GM19351 (cell line): ENCODE measurements around the gene NLN.
A peak's percentile ranks its signal among the peaks of the same experiment; 100 is the strongest.
"Not testable (repeated sequence)": the region's sequence is repeated elsewhere in the genome, so short reads cannot be mapped to it uniquely, and the experiment has no call there.

ENCODE experiments used
- ATAC-seq: cut with Tn5 transposase; IDR thresholded peaks from one replicate; pipeline ENCODE4 v1.9.1; 2021; ENCODE audit warnings: mild to moderate bottlenecking, moderate library complexity; ENCODE audit not compliant: unreplicated experiment

NLN gene

DNA sequence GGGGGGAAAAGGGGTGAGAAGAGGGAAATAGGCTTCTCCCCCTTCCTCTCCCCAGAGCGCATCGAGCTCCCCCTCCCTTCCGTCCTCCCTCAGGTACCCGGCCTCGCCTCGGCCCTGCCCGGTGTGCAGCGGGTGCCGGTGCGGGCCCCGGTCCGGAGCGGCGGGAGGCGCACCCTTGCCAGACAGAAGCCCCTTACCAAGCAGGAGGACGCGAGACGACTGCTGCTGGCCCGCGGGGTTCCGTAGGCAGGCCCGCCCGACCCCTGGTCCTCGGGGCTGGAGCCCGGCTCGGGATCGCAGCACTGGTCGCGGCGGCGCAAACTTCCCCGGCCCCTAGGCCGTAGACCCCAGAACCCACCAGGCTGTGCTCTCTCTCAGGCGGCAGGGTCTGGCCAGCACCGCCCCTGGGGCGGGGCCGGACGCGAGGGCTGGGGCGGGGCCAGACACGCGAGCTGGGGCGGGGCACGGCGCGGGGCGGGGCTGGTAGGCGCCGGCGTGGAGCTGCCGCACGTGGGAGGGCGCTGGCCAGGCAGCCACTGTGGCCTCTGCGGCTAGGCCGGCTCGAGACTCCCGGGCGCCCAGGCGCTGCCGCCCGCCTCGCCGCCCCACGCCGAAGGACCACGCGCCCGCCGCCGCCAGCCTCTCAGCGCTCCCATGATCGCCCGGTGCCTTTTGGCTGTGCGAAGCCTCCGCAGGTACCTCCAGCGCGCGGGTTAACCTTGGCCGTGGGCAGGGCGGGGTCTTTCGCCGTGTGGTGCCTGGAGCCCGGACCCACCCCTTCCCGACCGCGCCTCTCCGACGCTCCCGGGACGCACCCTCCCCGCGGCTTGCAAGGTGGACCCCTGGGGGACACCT lies at the start of gene NLN, which contains the start of gene SGTB:
NLN (plus strand) TSS at position 486 of the 855 bp plus-strand sequence; CDS start at position 655, 169 bp downstream.
SGTB (minus strand) TSS at position 390 of the 855 bp plus-strand sequence. CDS start 1,302 bp downstream, outside the sequence.
- ATAC-seq: peak; percentile 83

- no peak for ATAC-seq
Observed at GRCh38 chr5:65672796-65673195, 49.2 kb upstream of the NLN start.

- ATAC-seq: no peak
Observed at GRCh38 chr5:65674749-65675148, 47.3 kb upstream of the NLN start.

GRCh38 chr5:65676056-65676455 lies 45.9 kb upstream of the NLN start:
- not testable (repeated sequence) for ATAC-seq

DNA sequence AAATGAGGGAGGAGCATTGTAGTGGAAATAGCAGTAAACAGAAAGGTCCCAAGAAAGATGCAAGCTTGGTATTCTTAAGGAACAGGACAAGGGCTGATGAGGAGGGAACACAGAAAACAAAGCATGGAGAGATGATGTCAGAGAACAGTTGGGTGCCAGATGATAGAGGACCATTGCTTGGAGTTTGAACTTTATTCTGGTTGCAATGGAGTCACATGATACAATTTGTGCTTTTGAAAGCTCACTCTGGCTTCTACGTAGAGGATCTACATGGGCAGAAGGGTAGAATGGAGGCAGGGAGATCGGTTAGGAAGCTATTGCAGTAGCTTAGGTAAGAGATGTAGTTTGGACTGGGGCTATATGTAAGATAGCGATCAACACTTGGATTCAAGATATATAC lies 39.9 kb upstream of the NLN start:
- ATAC-seq: no peak

- ATAC-seq: no peak
Observed at GRCh38 chr5:65693121-65693520, 28.9 kb upstream of the NLN start.

GRCh38 chr5:65695162-65695755 lies 26.7 kb upstream of the NLN start:
- no peak for ATAC-seq

DNA sequence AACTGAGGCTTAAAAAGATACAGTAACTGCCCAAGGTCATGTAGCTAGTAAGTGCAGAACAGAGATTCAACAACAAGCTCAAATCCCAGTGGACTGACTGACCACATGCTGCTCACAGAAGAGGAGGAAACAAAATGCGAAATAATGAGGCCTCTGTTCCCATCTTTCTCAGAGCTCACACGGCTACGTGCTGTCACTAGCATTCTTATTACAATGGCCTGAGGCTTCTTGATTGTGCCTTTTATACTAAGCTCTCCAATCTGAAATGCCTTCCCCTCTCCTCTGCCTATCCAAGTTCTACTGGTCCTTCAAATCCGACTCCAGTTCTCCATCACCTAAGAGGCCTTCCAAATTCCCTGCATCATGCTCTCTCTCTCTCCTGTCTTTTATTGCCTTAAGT lies 26.1 kb upstream of the NLN start:
- ATAC-seq: no peak

GRCh38 chr5:65696892-65697291 lies 25.1 kb upstream of the NLN start:
- no peak for ATAC-seq

- peak; percentile 75 for ATAC-seq
Observed at GRCh38 chr5:65699338-65699737, 22.7 kb upstream of the NLN start.

DNA sequence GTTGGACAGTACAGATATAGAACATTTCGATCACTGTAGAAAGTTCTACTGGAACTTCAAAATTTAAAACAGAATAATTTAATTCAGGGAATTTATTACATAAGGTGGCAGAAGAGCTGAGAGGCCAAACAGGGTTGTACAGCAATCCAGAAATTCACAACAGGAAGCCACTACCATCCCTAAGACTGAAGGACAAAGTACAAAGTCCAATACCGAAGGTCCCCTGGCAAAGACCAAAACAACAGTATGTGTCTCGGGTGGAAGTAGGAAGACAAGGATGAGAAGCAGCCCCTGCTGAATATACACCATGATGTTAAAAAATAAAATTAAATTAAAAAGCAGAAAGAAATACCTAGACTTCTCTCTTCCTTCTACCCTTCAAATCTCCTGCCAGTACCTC lies 20.0 kb upstream of the NLN start:
- ATAC-seq: no peak

DNA sequence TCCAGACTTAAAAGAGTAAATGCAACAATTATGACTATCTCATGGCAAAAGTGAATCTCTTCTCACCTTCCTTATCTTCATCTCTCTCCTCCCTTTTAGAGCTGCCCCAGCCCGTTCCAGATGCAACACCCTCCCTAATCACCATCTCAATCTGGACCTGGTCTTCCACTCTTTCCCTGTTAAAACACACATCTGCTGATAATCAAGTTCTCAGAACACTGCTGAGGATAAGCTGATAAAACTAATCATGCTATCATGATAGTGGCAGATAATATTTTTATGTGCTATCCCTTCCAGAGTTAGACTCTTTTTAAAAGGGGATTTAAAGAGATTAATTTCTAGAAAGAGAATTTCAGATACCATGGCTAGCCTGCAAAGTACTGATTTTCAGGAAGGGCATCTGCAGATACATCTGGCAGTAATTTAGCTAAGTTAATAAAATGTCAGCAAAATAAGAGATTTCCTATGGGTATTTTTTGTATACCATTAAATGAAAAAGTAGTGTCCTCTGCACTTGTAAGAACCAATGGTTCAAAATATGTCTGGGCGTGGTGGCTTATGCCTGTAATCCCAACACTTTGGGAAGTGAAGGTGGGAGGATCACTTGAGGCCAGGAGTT lies 17.3 kb upstream of the NLN start:
- ATAC-seq: no peak

DNA sequence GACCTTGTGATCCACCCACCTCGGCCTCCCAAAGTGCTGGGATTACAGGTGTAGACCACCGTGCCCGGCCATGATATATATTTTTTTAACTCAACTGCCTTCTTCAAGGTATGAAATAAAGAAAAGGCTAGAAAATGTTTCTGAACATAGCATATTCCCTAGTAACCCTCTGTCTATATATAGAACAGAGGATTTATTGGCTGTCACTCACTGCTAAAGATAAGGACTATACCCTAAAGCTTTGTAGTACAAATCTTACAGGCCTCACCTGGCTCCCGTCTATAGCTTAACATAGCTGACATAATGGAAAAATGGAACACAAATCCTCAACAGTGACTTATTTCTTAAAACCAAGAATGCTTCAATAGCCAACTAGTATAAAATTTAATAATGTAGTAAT lies 14.3 kb upstream of the NLN start:
- ATAC-seq: no peak

DNA sequence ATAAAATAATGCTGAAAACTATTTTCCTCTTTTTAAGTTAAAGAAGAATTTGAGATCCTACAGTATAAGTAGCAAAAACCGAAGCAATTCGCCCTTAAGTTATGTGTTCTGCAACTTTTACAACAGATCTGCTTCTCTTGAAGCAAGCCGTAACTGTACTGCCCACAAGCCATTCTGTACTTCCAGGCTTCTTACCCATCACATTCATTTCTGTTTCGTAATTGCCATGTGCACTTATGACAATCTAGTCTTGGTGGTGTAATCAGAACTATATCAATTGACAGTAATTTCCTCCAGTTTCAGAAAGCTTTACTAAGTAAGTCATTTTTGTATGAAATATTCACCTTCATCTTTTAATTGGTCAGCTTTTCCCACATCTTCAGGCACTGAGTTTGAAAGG lies 13.9 kb upstream of the NLN start:
- ATAC-seq: no peak

- no peak for ATAC-seq
Observed at GRCh38 chr5:65718576-65719310, 3.3 kb upstream of the NLN start.

- peak; percentile 25 for ATAC-seq
Observed at GRCh38 chr5:65721050-65721719, 820 bp upstream of the NLN start.

- ATAC-seq: peak; percentile 14
Observed at GRCh38 chr5:65722575-65723403, 784 bp downstream of the NLN start.

DNA sequence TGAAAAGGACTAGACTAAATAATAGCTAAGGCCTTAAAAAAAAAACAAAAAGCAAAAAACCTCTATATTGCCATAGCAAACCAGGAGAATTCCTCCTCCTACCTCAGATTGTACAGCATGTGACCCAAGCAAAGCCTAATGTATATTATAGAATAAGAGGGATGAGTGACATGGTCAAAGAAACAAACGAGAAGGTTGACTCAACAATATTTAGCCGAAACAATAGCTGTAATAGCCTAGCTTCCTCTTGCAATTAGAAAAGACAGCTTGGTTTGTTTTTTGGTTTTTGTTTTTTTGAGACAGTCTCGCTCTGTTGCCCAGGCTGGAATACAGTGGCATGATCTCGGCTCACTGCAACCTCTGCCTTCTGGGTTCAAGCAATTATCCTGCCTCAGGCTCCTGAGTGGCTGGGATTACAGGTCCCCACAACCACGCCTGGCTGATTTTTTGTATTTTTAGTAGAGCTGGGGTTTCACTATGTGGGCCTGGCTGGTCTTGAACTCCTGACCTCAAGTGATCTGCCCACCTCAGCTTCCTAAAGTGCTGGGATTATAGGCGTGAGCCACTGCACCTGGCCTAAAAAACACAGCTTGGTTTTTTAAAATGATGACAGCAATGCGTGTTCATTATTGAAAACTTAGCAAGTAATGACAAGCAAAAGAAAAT lies 5.6 kb downstream of the NLN start:
- ATAC-seq: no peak

DNA sequence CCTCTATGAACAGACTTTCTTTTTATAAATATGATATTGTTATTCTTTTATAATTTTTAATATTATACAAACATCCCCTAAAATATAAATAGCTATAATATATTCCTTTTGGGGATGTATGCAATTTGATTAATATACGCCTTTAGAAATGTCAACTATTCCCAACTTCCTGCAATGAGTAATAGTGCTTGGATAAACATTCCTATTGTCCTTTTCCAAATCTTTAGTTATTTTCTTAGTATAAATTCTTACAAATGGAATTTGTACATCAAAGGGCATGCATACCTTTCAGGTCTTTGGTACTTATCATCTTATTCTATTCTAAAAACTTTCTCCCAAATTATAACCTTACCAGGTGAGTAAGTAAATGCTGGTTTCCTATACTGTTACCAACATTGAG lies 6.2 kb downstream of the NLN start:
- ATAC-seq: no peak
